ENCODE data around the gene ARFGAP2. TPM values are rescaled to one million over a fixed set of nuclear protein-coding genes. Genes with fewer than 3 reads are reported as not detected.

Gene ARFGAP2
- total RNA-seq, 1 donor from 2014 or later, result 95.0 TPM

- no peaks in the 10 kb centered on the region for H3K79me2 ChIP-seq (ENCODE audit: low read depth)
- H4K20me1 ChIP-seq (ENCODE audit: low read depth), result peaks cover 15% of the 10 kb centered on the region
- Mint-ChIP-seq H3K27ac (no peak overlapping the region), H3K36me3 (peaks cover 20% of the 10 kb centered on the region), H3K4me1 (peaks cover 3% of the 10 kb centered on the region), H3K9me3 (no peaks in the 10 kb centered on the region), H3K27me3 (ENCODE audit: insufficient read depth, low read depth) (peaks cover 4% of the 10 kb centered on the region), H3K4me3 (no peak overlapping the region)
- no peak overlapping the region for H3K4me3 ChIP-seq
- H3F3A ChIP-seq (ENCODE audit: low read depth), result peaks cover 29% of the 10 kb centered on the region
- no peaks in the 10 kb centered on the region for H3K9me3 ChIP-seq (ENCODE audit: low read depth)
- H2AFZ ChIP-seq (replicated peaks), result no peak overlapping the region
- no peaks in the 10 kb centered on the region for H3K36me3 ChIP-seq
- no peak overlapping the region for H3K4me2 ChIP-seq
- no peak overlapping the region for H3K27ac ChIP-seq
- DNase-seq (ENCODE audit: low spot score), result no peak
- TF ChIP-seq EZH2phosphoT487 (IDR thresholded peaks at IDR 0.05), result no peak
- H3K4me1 ChIP-seq, result no peaks in the 10 kb centered on the region
- H3K27me3 ChIP-seq, result no peaks in the 10 kb centered on the region
- no peak overlapping the region for H3K9ac ChIP-seq
Measured at GRCh38 chr11:47163193-47163592, 13.5 kb downstream of the ARFGAP2 start.

- Histone ChIP-seq H3K27me3 (no peaks in the 10 kb centered on the region), H3F3A (ENCODE audit: low read depth) (peaks cover 29% of the 10 kb centered on the region), H3K4me1 (no peaks in the 10 kb centered on the region), H3K79me2 (ENCODE audit: low read depth) (no peaks in the 10 kb centered on the region), H3K4me3 (no peak overlapping the region), H3K4me2 (no peak overlapping the region), H3K27ac (no peak overlapping the region), H4K20me1 (ENCODE audit: low read depth) (peaks cover 15% of the 10 kb centered on the region), H3K9ac (no peak overlapping the region), H3K9me3 (ENCODE audit: low read depth) (no peaks in the 10 kb centered on the region), H3K36me3 (no peaks in the 10 kb centered on the region), H2AFZ (replicated peaks) (no peak overlapping the region)
- no peak overlapping the region for H3K4me3 Mint-ChIP-seq
- H3K9me3 Mint-ChIP-seq, result no peaks in the 10 kb centered on the region
- no peak for DNase-seq (ENCODE audit: low spot score)
- peaks cover 14% of the 10 kb centered on the region for H3K36me3 Mint-ChIP-seq
- no peak overlapping the region for H3K27ac Mint-ChIP-seq
- TF ChIP-seq CTCF (IDR thresholded peaks at IDR 0.05) (no peak), EZH2phosphoT487 (IDR thresholded peaks at IDR 0.05) (no peak), EZH2 (IDR thresholded peaks at IDR 0.05) (no peak)
- peaks cover 3% of the 10 kb centered on the region for H3K4me1 Mint-ChIP-seq
- peaks cover 4% of the 10 kb centered on the region for H3K27me3 Mint-ChIP-seq (ENCODE audit: insufficient read depth, low read depth)
Measured at GRCh38 chr11:47162426-47162825, 14.3 kb downstream of the ARFGAP2 start.

GRCh38 chr11:47161890-47162289 is 14.8 kb downstream of the ARFGAP2 start:
- H3K4me1 Mint-ChIP-seq, result peaks cover 3% of the 10 kb centered on the region
- peak overlapping the region; percentile 44 for H3K4me3 Mint-ChIP-seq
- TF ChIP-seq EZH2 (IDR thresholded peaks at IDR 0.05) (no peak), EZH2phosphoT487 (IDR thresholded peaks at IDR 0.05) (no peak), CTCF (IDR thresholded peaks at IDR 0.05) (no peak)
- Histone ChIP-seq H3K9ac (no peak overlapping the region), H3K4me2 (no peak overlapping the region), H3K4me3 (no peak overlapping the region), H3K9me3 (ENCODE audit: low read depth) (no peaks in the 10 kb centered on the region), H4K20me1 (ENCODE audit: low read depth) (peaks cover 15% of the 10 kb centered on the region), H3K27me3 (no peaks in the 10 kb centered on the region), H2AFZ (replicated peaks) (no peak overlapping the region), H3K4me1 (no peaks in the 10 kb centered on the region), H3F3A (ENCODE audit: low read depth) (peaks cover 29% of the 10 kb centered on the region), H3K27ac (no peak overlapping the region), H3K36me3 (no peaks in the 10 kb centered on the region), H3K79me2 (ENCODE audit: low read depth) (no peaks in the 10 kb centered on the region)
- DNase-seq (ENCODE audit: low spot score), result no peak
- peaks cover 4% of the 10 kb centered on the region for H3K27me3 Mint-ChIP-seq (ENCODE audit: insufficient read depth, low read depth)
- H3K27ac Mint-ChIP-seq, result no peak overlapping the region
- no peaks in the 10 kb centered on the region for H3K9me3 Mint-ChIP-seq
- H3K36me3 Mint-ChIP-seq, result peaks cover 11% of the 10 kb centered on the region

GRCh38 chr11:47161134-47161854 is 15.4 kb downstream of the ARFGAP2 start:
- Histone ChIP-seq H3K9me3 (ENCODE audit: low read depth) (no peaks in the 10 kb centered on the region), H3K4me1 (no peaks in the 10 kb centered on the region), H3K27me3 (no peaks in the 10 kb centered on the region), H3K36me3 (no peaks in the 10 kb centered on the region), H3F3A (ENCODE audit: low read depth) (peaks cover 29% of the 10 kb centered on the region), H3K9ac (no peak overlapping the region), H3K27ac (peak overlapping the region; percentile 18), H3K79me2 (ENCODE audit: low read depth) (no peaks in the 10 kb centered on the region), H3K4me2 (no peak overlapping the region), H3K4me3 (no peak overlapping the region), H2AFZ (replicated peaks) (no peak overlapping the region), H4K20me1 (ENCODE audit: low read depth) (peaks cover 15% of the 10 kb centered on the region)
- H3K27ac Mint-ChIP-seq, result peak overlapping the region; percentile 33
- H3K36me3 Mint-ChIP-seq, result peaks cover 11% of the 10 kb centered on the region
- peaks cover 4% of the 10 kb centered on the region for H3K27me3 Mint-ChIP-seq (ENCODE audit: insufficient read depth, low read depth)
- H3K9me3 Mint-ChIP-seq, result no peaks in the 10 kb centered on the region
- TF ChIP-seq EZH2 (IDR thresholded peaks at IDR 0.05) (no peak), CTCF (IDR thresholded peaks at IDR 0.05) (peak; percentile 66), EZH2phosphoT487 (IDR thresholded peaks at IDR 0.05) (no peak)
- peak; percentile 87 for DNase-seq (ENCODE audit: low spot score)
- no peak overlapping the region for H3K4me3 Mint-ChIP-seq
- peaks cover 3% of the 10 kb centered on the region for H3K4me1 Mint-ChIP-seq

All from neural progenitor cell (in vitro differentiated cells).